DMS114 treated with DMSO at 0.1 percent for 48 hours (cell line): ENCODE data around the gene KLK1.

ENCODE experiments used
- DNase-seq: peaks from one replicate; lab custom pipeline; 2025; ENCODE audit not compliant: unreplicated experiment; lab: John Stamatoyannopoulos, UW

Gene KLK1

DNA sequence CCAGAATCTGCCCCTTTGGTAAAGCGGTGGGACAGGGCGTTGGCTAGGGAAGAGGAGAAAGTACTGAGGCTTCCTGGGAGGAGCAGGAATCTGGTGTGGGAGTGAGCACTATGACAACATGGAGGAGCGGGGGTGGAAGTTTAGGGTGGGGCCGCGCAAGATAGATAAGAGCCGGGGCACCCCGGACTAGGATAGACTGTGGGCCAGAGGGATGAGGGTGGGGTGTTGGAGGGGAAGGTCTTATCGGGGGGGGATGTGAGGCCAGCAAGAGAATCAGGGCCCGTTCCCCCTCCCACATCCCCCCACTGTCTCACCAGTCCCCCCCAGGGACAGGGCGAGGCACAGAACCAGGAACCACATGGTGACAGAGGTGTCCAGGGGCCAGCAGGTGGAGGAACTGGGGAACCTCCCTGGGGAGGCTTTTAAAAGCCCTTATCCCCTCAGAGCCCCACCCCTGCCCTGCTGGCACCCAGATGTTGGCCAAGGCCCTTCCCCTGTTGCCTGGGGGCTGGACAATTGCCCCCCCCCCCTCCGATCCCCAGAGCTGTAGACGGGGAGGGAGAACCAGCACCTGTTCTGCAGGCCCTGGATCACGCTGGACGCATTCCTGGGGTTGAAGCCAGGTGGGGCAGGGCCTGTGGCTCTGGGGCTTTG lies at the start of gene KLK1:
KLK1 (minus strand) TSS at position 399 of the 654 bp plus-strand sequence; CDS start at position 360, 39 bp downstream.
- no peak for DNase-seq

DNA sequence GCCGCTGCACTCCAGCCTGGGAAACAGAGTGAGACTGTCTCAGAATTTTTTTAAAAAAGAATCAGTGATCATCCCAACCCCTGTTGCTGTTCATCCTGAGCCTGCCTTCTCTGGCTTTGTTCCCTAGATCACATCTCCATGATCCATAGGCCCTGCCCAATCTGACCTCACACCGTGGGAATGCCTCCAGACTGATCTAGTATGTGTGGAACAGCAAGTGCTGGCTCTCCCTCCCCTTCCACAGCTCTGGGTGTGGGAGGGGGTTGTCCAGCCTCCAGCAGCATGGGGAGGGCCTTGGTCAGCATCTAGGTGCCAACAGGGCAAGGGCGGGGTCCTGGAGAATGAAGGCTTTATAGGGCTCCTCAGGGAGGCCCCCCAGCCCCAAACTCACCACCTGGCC lies 49.5 kb upstream of the KLK1 start, which contains the start of gene KLK2:
KLK2 (plus strand) TSS at position 384 of the 400 bp plus-strand sequence. CDS start 35 bp downstream, outside the sequence.
- no peak for DNase-seq

DNA sequence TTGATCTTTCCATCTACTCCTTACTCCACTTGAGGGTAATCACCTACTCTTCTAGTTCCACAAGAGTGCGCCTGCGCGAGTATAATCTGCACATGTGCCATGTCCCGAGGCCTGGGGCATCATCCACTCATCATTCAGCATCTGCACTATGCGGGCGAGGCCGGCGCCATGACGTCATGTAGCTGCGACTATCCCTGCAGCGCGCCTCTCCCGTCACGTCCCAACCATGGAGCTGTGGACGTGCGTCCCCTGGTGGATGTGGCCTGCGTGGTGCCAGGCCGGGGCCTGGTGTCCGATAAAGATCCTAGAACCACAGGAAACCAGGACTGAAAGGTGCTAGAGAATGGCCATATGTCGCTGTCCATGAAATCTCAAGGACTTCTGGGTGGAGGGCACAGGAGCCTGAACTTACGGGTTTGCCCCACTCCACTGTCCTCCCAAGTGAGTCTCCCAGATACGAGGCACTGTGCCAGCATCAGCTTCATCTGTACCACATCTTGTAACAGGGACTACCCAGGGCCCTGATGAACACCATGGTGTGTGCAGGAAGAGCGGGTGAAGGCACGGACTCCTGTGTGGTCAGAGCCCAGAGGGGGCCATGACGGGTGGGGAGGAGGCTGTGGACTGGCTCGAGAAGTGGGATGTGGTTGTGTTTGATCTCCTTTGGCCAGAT lies 47.0 kb upstream of the KLK1 start:
- DNase-seq, result no peak

- DNase-seq, result no peak
Measured at GRCh38 chr19:50869479-50869878, 45.9 kb upstream of the KLK1 start.

DNA sequence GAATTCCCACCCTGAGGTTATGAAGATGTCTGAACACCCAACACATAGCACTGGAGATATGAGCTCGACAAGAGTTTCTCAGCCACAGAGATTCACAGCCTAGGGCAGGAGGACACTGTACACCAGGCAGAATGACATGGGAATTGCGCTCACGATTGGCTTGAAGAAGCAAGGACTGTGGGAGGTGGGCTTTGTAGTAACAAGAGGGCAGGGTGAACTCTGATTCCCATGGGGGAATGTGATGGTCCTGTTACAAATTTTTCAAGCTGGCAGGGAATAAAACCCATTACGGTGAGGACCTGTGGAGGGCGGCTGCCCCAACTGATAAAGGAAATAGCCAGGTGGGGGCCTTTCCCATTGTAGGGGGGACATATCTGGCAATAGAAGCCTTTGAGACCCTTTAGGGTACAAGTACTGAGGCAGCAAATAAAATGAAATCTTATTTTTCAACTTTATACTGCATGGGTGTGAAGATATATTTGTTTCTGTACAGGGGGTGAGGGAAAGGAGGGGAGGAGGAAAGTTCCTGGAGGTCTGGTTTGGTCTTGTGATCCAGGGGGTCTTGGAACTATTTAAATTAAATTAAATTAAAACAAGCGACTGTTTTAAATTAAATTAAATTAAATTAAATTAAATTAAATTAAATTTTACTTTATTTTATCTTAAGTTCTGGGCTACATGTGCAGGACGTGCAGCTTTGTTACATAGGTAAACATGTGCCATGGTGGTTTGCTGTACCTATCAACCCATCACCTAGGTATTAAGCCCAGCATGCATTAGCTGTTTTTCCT lies 38.1 kb upstream of the KLK1 start:
- no peak for DNase-seq

- no peak for DNase-seq
Measured at GRCh38 chr19:50861010-50861409, 37.4 kb upstream of the KLK1 start.

- DNase-seq, result no peak
Measured at GRCh38 chr19:50859849-50860248, 36.3 kb upstream of the KLK1 start.

DNA sequence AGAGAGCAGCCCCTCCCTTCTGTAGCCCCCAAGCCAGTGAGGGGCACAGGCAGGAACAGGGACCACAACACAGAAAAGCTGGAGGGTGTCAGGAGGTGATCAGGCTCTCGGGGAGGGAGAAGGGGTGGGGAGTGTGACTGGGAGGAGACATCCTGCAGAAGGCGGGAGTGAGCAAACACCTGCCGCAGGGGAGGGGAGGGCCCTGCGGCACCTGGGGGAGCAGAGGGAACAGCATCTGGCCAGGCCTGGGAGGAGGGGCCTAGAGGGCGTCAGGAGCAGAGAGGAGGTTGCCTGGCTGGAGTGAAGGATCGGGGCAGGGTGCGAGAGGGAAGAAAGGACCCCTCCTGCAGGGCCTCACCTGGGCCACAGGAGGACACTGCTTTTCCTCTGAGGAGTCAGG lies 35.3 kb upstream of the KLK1 start:
- no peak for DNase-seq

- no peak for DNase-seq
Measured at GRCh38 chr19:50857366-50857765, 33.8 kb upstream of the KLK1 start.

DNA sequence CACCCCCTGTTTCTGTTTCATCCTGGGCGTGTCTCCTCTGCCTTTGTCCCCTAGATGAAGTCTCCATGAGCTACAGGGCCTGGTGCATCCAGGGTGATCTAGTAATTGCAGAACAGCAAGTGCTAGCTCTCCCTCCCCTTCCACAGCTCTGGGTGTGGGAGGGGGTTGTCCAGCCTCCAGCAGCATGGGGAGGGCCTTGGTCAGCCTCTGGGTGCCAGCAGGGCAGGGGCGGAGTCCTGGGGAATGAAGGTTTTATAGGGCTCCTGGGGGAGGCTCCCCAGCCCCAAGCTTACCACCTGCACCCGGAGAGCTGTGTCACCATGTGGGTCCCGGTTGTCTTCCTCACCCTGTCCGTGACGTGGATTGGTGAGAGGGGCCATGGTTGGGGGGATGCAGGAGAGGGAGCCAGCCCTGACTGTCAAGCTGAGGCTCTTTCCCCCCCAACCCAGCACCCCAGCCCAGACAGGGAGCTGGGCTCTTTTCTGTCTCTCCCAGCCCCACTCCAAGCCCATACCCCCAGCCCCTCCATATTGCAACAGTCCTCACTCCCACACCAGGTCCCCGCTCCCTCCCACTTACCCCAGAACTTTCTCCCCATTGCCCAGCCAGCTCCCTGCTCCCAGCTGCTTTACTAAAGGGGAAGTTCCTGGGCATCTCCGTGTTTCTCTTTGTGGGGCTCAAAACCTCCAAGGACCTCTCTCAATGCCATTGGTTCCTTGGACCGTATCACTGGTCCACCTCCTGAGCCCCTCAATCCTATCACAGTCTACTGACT lies 31.2 kb upstream of the KLK1 start, which contains the start of gene KLK3:
KLK3 (plus strand) TSS at position 280 of the 775 bp plus-strand sequence; CDS start at position 321, 41 bp downstream.
- DNase-seq, result no peak

GRCh38 chr19:50851620-50852019 lies 28.0 kb upstream of the KLK1 start:
- no peak for DNase-seq

- DNase-seq, result no peak
Measured at GRCh38 chr19:50850738-50851137, 27.2 kb upstream of the KLK1 start.

- no peak for DNase-seq
Measured at GRCh38 chr19:50844296-50844935, 20.8 kb upstream of the KLK1 start.

DNA sequence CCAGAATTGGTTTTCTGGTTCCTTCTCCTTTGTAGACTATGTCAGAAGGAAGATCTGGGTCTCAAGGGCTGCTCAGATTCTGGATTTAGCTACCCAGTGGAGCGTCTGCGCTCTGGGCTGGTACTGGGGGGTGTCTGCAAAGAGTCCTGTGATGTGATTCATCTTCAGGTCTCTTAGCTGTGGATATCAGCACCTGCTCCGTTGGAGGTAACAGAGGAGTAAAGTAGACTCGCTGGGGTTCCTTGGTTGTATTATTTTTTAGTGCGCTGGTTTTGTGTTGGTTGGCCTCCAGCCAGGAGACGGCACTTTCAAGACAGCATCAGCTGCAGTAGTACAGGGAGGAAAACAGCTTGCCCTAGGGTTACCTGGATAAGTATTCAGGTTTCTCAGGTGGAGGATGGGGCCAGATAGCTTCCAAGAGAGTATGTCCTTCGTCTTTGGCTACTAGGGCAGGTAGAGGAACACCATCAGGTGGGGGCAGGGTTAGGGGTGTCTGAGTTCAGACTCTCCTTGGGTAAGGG lies 20.2 kb upstream of the KLK1 start:
- DNase-seq, result no peak

DNA sequence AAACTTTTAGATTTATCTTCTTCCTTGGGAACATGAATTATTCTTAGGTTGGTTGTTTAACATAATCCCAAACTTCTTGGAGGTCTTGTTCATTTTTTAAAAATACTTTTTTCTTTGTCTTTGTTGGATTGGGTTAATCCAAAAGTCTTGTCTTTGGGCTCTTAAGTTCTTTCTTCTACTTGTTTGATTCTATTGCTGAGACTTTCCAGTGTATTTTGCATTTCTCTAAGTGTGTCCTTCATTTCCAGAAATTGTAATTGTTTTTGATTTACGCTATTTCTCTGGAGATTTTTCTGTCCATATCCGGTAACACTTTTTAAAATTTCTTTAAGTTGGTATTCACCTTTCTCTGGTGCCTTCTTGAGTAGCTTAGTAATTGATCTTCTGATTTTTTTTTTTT lies 19.6 kb upstream of the KLK1 start:
- DNase-seq, result no peak

GRCh38 chr19:50842130-50842529 lies 18.5 kb upstream of the KLK1 start:
- no peak for DNase-seq

GRCh38 chr19:50839712-50840655 lies 16.4 kb upstream of the KLK1 start:
- DNase-seq, result no peak

DNA sequence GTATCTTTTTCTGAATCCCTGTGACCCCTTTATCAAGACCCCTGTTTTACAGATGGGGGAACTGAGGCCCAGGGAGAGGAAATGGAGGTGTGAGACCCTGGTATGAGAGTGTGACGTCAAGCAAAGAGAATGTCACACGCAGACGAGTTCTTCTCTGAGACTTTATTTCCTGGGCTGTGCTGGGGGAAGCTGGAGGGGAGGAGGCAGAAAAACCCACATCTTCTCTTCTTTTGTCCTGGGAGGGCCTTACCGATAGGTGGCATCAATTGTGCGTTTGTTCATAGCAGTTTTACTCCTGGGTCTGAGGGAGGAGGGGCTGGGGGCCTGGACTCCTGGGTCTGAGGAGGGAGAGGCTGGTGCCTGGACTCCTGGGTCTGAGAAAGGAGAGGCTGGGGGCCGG lies 14.7 kb upstream of the KLK1 start:
- DNase-seq, result no peak

GRCh38 chr19:50837300-50837699 lies 13.7 kb upstream of the KLK1 start:
- DNase-seq, result no peak
